Caco-2 (cell line): ENCODE measurements around the gene FIGLA. TPM values are rescaled to one million over a fixed set of nuclear protein-coding genes. Genes with fewer than 3 reads are reported as not detected.
"Not testable (repeated sequence)": the region's sequence is repeated elsewhere in the genome, so short reads cannot be mapped to it uniquely, and the experiment has no call there.

Experiments
- BruUV-seq: library from RNA; stranded (reverse); fragments of 400-500 nt; replicated peaks from 2 replicates; lab custom pipeline; 2021; lab: Mats Ljungman, UMichigan
- CTCF ChIA-PET: fragments of 300-600 bp; sonication (Branson Sonifier 250); formaldehyde crosslinking; loops from one replicate; lab custom pipeline; 2022; ENCODE audit warnings: antibody characterized with exemption; lab: Charles Lee
- POLR2A ChIA-PET: fragments of 300-600 bp; sonication (Branson Sonifier 250); formaldehyde crosslinking; loops from one replicate; lab custom pipeline; 2022; ENCODE audit warnings: antibody characterized with exemption; lab: Charles Lee
- DNase-seq, 2 experiments: peaks; one replicate each; pipeline versions ENCODE4 v3.0.0 to v3.0.0-alpha.2; 2020 to 2022
- H3K27me3 ChIP-seq: replicated peaks from 2 replicates; pipeline ENCODE4 v1.6.0; 2011; ENCODE audit warnings: low read length; ENCODE audit not compliant: control insufficient read depth, insufficient read depth
- H3K36me3 ChIP-seq: 2 replicates; pipeline ENCODE4 v1.5.1; 2011; ENCODE audit warnings: low read length; ENCODE audit not compliant: control insufficient read depth, insufficient read depth
- H3K4me1 ChIP-seq: fragments of 250-450 bp; sonication (Bioruptor Pico); 2 replicates; pipeline ENCODE4 v1.5.1; 2020; ENCODE audit warnings: mild to moderate bottlenecking
- H3K4me3 ChIP-seq: 2 replicates; pipeline ENCODE4 v1.5.1; 2011; ENCODE audit warnings: low read depth, mild to moderate bottlenecking, control low read depth, low read length
- H3K9me3 ChIP-seq: fragments of 250-450 bp; sonication (Bioruptor Pico); 2 replicates; pipeline ENCODE4 v1.5.1; 2020; ENCODE audit warnings: mild to moderate bottlenecking, moderate library complexity
- H3K27ac Mint-ChIP-seq: one replicate; pipeline ENCODE4 v1.8.0; 2022; ENCODE audit warnings: mixed read lengths; ENCODE audit not compliant: unreplicated experiment
- H3K27me3 Mint-ChIP-seq: one replicate; pipeline ENCODE4 v1.8.0; 2022; ENCODE audit warnings: mixed read lengths; ENCODE audit not compliant: insufficient read depth, unreplicated experiment
- H3K36me3 Mint-ChIP-seq: one replicate; pipeline ENCODE4 v1.8.0; 2022; ENCODE audit warnings: mild to moderate bottlenecking, mixed read lengths; ENCODE audit not compliant: insufficient read depth, unreplicated experiment
- H3K4me1 Mint-ChIP-seq: one replicate; pipeline ENCODE4 v1.8.0; 2022; ENCODE audit warnings: low read depth, mixed read lengths; ENCODE audit not compliant: unreplicated experiment
- H3K4me3 Mint-ChIP-seq: one replicate; pipeline ENCODE4 v1.8.0; 2022; ENCODE audit warnings: mild to moderate bottlenecking, moderate library complexity, mixed read lengths; ENCODE audit not compliant: unreplicated experiment
- H3K9me3 Mint-ChIP-seq: one replicate; pipeline ENCODE4 v1.8.0; 2022; ENCODE audit warnings: mixed read lengths; ENCODE audit not compliant: unreplicated experiment
- intact Hi-C: fragments of 100-400 bp; cut with micrococcal nuclease; formaldehyde crosslinking; loops from one replicate; pipeline ENCODE4 v1.10.0; 2022; ENCODE audit not compliant: unreplicated experiment
- total RNA-seq: library from RNA; stranded (reverse); gene quantifications from 2 replicates; pipeline ENCODE4 v1.2.3, GENCODE V29; 2022
- TF ChIP-seq, protein P1 (sequence below), 2 experiments: fragments of 200-600 bp in 1 of 2; IDR thresholded peaks; 1 replicate in 1 of 2; 2 replicates in 1 of 2; pipeline versions ENCODE4 v1.5.1 to v1.8.0; 2011 to 2022; ENCODE audit warnings: antibody characterized with exemption in 1 of 2, control low read depth in 1 of 2, inconsistent platforms in 1 of 2, low read depth in 1 of 2, low read length in 1 of 2, mild to moderate bottlenecking in 1 of 2, moderate library complexity in 1 of 2; ENCODE audit not compliant: insufficient read depth in 1 of 2, severe bottlenecking in 1 of 2, unreplicated experiment in 1 of 2

FIGLA gene
- total RNA-seq, 1 experiment from 2014 or later, result not detected

DNA sequence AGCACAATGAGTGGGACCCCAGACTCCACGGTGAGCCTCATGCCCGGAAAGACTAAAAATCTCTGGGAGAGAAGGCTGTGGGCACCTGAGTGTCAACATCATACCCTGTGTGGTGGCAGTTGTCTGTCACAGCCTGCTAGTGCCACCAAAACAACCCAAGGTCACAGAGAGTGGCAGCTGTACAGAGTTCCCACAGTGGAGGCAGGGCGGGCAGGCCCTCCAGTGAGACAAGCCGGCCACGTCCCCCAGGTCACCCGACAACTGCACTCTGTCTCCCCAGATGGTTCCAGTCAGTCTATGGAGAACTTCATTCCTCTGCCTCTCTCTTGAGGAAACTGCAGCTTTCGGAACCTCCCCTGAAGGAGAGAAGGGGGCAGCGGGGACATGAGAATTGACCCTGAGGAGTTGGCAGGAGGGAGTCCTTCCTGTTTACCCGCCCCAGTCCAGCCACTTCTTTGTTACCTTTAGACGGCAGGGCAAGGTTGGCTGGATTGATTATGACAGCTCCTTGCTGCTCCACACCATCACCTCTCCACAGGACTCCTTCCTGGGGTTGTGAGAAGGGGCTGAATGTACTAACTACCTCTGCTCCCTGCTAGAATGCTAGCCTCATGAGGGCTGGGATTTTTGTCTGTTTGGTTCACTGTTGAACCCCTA, 11.3 kb upstream of the FIGLA start:
- no TSS peak for BruUV-seq
- CTCF ChIA-PET, result no interaction called here

DNA sequence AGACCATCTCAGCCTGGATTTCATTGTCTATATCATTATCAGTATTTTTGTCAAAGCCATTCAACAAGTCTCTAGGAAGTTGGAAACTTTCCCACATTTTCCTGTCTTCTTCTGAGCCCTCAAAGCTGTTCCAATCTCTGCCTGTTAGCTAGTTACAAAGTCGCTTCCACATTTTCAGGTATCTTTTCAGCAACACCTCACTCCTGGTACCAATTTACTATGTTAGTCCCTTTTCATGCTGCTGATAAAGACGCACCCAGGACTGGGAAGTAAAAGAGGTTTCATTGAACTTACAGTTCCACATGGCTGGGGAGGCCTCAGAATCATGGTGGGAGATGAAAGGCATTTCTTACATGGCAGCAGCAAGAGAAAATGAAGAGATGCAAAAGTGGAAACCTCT, 9.3 kb upstream of the FIGLA start:
- no TSS peak for BruUV-seq
- ChIA-PET CTCF (no interaction called here), POLR2A (no interaction called here)

More for the DNA sequence above, 11.3 kb upstream of the FIGLA start:
- Histone ChIP-seq H3K36me3 (no peaks in the 10 kb centered on the region), H3K4me1 (no peaks in the 10 kb centered on the region), H3K27me3 (no peaks in the 10 kb centered on the region), H3K4me3 (no peak overlapping the region), H3K9me3 (peaks cover 6% of the 10 kb centered on the region; the same call in 1 of the 2 replicates)
- H3K9me3 Mint-ChIP-seq, result peaks cover 11% of the 10 kb centered on the region
- H3K27me3 Mint-ChIP-seq, result peaks cover 3% of the 10 kb centered on the region
- intact Hi-C loops, result no loop called here
- POLR2A ChIA-PET, result no interaction called here
- TF ChIP-seq, protein P1, sequence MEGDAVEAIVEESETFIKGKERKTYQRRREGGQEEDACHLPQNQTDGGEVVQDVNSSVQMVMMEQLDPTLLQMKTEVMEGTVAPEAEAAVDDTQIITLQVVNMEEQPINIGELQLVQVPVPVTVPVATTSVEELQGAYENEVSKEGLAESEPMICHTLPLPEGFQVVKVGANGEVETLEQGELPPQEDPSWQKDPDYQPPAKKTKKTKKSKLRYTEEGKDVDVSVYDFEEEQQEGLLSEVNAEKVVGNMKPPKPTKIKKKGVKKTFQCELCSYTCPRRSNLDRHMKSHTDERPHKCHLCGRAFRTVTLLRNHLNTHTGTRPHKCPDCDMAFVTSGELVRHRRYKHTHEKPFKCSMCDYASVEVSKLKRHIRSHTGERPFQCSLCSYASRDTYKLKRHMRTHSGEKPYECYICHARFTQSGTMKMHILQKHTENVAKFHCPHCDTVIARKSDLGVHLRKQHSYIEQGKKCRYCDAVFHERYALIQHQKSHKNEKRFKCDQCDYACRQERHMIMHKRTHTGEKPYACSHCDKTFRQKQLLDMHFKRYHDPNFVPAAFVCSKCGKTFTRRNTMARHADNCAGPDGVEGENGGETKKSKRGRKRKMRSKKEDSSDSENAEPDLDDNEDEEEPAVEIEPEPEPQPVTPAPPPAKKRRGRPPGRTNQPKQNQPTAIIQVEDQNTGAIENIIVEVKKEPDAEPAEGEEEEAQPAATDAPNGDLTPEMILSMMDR (IDR thresholded peaks at IDR 0.05; ENCODE audit: insufficient read depth in 1 of 2, low read depth in 1 of 2, low read length in 1 of 2, severe bottlenecking in 1 of 2, unreplicated experiment in 1 of 2), result no peak
- DNase-seq, result no peak
- H3K4me1 Mint-ChIP-seq, result no peaks in the 10 kb centered on the region
- H3K27ac Mint-ChIP-seq, result no peak overlapping the region
- no peak overlapping the region for H3K4me3 Mint-ChIP-seq
- H3K36me3 Mint-ChIP-seq, result no peaks in the 10 kb centered on the region

DNA sequence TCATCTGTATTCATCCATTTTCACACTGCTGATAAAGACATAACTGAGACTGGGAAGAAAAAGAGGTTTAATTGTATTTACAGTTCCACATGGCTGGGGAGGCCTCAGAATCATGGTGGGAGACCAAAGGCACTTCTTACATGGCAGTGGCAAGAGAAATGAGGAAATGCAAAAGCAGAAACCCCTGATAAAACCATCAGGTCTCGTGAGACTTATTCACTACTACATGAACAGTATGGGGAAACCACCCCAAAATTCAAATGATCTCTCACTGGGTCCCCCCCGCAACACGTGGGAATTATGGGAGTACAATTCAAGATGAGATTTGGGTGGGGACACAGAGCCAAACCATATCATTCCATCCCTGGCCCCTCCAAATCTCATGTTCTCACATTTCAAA, 7.6 kb upstream of the FIGLA start:
- CTCF ChIA-PET, POLR2A ChIA-PET, H3K27ac Mint-ChIP-seq, intact Hi-C loops, H3K4me1 ChIP-seq, H3K4me3 Mint-ChIP-seq, H3K4me1 Mint-ChIP-seq, H3K36me3 Mint-ChIP-seq, H3K4me3 ChIP-seq, H3K27me3 ChIP-seq, BruUV-seq, DNase-seq, H3K36me3 ChIP-seq, H3K9me3 ChIP-seq: not testable (repeated sequence)
- peaks cover 11% of the 10 kb centered on the region for H3K27me3 Mint-ChIP-seq
- H3K9me3 Mint-ChIP-seq, result peaks cover 11% of the 10 kb centered on the region

More for the DNA sequence above, 9.3 kb upstream of the FIGLA start:
- no peak overlapping the region for H3K27ac Mint-ChIP-seq
- no peak overlapping the region for H3K4me3 ChIP-seq
- no peaks in the 10 kb centered on the region for H3K4me1 ChIP-seq
- peaks cover 11% of the 10 kb centered on the region for H3K9me3 Mint-ChIP-seq
- TF ChIP-seq, protein P1 (IDR thresholded peaks at IDR 0.05; ENCODE audit: insufficient read depth in 1 of 2, low read depth in 1 of 2, low read length in 1 of 2, severe bottlenecking in 1 of 2, unreplicated experiment in 1 of 2), result no peak
- intact Hi-C loops, result no loop called here
- H3K27me3 Mint-ChIP-seq, result peaks cover 3% of the 10 kb centered on the region
- peaks cover 6% of the 10 kb centered on the region; the same call in 1 of the 2 replicates for H3K9me3 ChIP-seq
- no peak for DNase-seq
- no peak overlapping the region for H3K4me3 Mint-ChIP-seq
- no peaks in the 10 kb centered on the region for H3K36me3 Mint-ChIP-seq
- H3K27me3 ChIP-seq, result no peaks in the 10 kb centered on the region
- no peaks in the 10 kb centered on the region for H3K4me1 Mint-ChIP-seq
- no peaks in the 10 kb centered on the region for H3K36me3 ChIP-seq
